Calu3 (cell line): ENCODE data around the gene CBX2. TPM values are rescaled to one million over a fixed set of nuclear protein-coding genes. Genes with fewer than 3 reads are reported as not detected.

Experiments
- BruUV-seq: library from RNA; stranded (reverse); fragments of 400-500 nt; replicated peaks from 2 replicates; lab custom pipeline; 2021; lab: Mats Ljungman, UMichigan
- CTCF ChIA-PET: fragments of 300-600 bp; sonication (Branson Sonifier 250); formaldehyde crosslinking; loops from one replicate; lab custom pipeline; 2022; ENCODE audit warnings: antibody characterized with exemption; lab: Charles Lee
- DNase-seq: peaks from one replicate; pipeline ENCODE4 v3.0.0; 2022
- H3K27ac Mint-ChIP-seq: one replicate; pipeline ENCODE4 v1.8.0; 2022; ENCODE audit warnings: mixed read lengths; ENCODE audit not compliant: unreplicated experiment
- H3K27me3 Mint-ChIP-seq: one replicate; pipeline ENCODE4 v1.8.0; 2022; ENCODE audit warnings: mixed read lengths; ENCODE audit not compliant: unreplicated experiment
- H3K36me3 Mint-ChIP-seq: one replicate; pipeline ENCODE4 v1.8.0; 2022; ENCODE audit warnings: mild to moderate bottlenecking, moderate library complexity, mixed read lengths; ENCODE audit not compliant: insufficient read depth, unreplicated experiment
- H3K4me1 Mint-ChIP-seq: one replicate; pipeline ENCODE4 v1.8.0; 2022; ENCODE audit warnings: mild to moderate bottlenecking, low read depth, mixed read lengths; ENCODE audit not compliant: unreplicated experiment
- H3K4me3 Mint-ChIP-seq: one replicate; pipeline ENCODE4 v1.8.0; 2022; ENCODE audit warnings: mild to moderate bottlenecking, low read depth, moderate library complexity, mixed read lengths; ENCODE audit not compliant: unreplicated experiment
- H3K9me3 Mint-ChIP-seq: one replicate; pipeline ENCODE4 v1.8.0; 2022; ENCODE audit warnings: low read depth, mixed read lengths; ENCODE audit not compliant: unreplicated experiment
- intact Hi-C: fragments of 100-400 bp; cut with micrococcal nuclease; formaldehyde crosslinking; loops from one replicate; pipeline ENCODE4 v1.10.0; 2022; ENCODE audit not compliant: unreplicated experiment
- total RNA-seq: library from RNA; stranded (reverse); gene quantifications from 2 replicates; pipeline ENCODE4 v1.2.3, GENCODE V29; 2022
- TF ChIP-seq, protein P1 (sequence below): fragments of 200-600 bp; IDR thresholded peaks from one replicate; pipeline ENCODE4 v1.8.0; 2022; ENCODE audit warnings: antibody characterized with exemption; ENCODE audit not compliant: unreplicated experiment

CBX2 gene
- total RNA-seq, 1 experiment from 2014 or later, result 8.3 TPM

DNA sequence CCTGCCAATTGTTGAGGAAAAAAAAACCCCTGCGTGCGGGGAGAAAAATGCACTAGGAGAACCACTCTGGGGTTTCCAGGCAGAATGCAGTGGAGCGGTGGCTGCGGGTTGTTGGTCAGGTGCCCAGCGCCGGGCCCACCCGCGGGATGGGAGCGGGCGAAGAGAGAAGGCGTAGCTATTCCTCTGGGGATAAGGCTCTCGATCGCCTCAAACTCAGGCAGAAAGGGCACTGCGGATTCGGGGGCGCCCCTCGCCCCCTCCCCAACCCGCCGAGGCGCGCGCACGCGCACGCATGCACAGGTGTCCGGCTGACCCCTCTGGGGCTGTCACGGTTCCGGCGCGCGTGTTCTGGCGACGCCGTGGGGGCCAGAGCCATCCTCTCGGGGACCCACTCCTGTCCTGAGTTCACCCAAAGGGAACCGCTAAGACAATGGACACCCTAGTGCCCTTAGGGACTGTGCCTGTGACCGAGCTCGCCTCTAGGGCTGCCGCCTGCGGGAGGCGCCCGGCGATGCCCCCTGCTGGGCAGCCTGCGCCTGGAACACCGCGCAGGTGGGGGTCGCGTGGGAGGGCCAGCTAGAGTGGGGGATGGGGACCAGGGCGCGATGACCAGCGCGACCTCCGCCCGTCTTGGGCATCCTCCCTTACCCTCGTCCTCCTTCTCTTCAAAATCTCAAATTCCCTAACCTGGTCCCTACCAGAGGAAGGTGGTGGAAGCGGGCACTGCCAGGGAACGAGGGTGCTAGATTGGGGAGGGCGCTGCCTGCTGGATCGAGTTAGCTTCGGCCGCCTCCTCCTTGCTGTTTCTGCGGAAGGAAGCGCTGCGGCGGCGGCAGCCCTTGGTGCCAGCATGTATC is 33.3 kb downstream of the CBX2 start:
- peak; percentile 66 for DNase-seq
- peaks cover 51% of the 10 kb centered on the region for H3K36me3 Mint-ChIP-seq
- CTCF ChIA-PET, result interaction anchor here (0.6 to 2.2 kb wide), 16 partner anchors 14 to 218 kb away, joined by 3 to 20 read pairs (median 4); partner anchors contain the start of genes CBX4 and CBX8
- H3K27me3 Mint-ChIP-seq, result peaks cover 43% of the 10 kb centered on the region
- peak overlapping the region; percentile 48 for H3K27ac Mint-ChIP-seq
- intact Hi-C loops, result no loop called here
- peaks cover 22% of the 10 kb centered on the region for H3K4me1 Mint-ChIP-seq
- BruUV-seq, result no TSS peak
- no peaks in the 10 kb centered on the region for H3K9me3 Mint-ChIP-seq
- TF ChIP-seq, protein P1, sequence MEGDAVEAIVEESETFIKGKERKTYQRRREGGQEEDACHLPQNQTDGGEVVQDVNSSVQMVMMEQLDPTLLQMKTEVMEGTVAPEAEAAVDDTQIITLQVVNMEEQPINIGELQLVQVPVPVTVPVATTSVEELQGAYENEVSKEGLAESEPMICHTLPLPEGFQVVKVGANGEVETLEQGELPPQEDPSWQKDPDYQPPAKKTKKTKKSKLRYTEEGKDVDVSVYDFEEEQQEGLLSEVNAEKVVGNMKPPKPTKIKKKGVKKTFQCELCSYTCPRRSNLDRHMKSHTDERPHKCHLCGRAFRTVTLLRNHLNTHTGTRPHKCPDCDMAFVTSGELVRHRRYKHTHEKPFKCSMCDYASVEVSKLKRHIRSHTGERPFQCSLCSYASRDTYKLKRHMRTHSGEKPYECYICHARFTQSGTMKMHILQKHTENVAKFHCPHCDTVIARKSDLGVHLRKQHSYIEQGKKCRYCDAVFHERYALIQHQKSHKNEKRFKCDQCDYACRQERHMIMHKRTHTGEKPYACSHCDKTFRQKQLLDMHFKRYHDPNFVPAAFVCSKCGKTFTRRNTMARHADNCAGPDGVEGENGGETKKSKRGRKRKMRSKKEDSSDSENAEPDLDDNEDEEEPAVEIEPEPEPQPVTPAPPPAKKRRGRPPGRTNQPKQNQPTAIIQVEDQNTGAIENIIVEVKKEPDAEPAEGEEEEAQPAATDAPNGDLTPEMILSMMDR, result peak; percentile 80
- peak overlapping the region; percentile 65 for H3K4me3 Mint-ChIP-seq

DNA sequence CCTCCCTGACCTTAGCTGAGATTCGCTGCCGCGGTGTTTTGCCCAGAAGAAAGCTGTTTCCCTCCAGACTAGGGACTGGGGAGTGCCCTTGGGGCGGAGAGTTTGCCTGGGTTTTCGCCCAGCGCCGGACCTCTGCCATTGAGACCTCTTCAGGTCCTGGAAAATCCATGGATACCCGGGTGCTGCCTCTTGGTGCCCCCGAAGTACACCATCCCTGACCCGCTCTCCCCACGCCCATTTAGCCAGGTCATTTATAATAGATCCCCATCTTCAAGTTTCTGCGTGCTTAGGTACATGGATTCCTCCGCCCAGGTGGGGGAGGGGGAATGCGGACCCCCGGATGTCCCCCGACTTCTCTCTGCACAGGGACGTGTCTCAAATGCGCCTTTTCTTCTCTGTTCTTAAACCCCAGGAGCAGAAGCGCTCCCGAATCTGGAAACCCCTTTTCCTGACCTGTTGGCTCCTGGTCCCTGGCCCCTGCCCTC is 34.0 kb downstream of the CBX2 start:
- peaks cover 22% of the 10 kb centered on the region for H3K4me1 Mint-ChIP-seq
- TF ChIP-seq, protein P1, result no peak
- intact Hi-C loops, result no loop called here
- H3K27ac Mint-ChIP-seq, result peak overlapping the region; percentile 46
- H3K4me3 Mint-ChIP-seq, result peak overlapping the region; percentile 65
- H3K9me3 Mint-ChIP-seq, result no peaks in the 10 kb centered on the region
- no TSS peak for BruUV-seq
- H3K27me3 Mint-ChIP-seq, result peaks cover 36% of the 10 kb centered on the region
- peaks cover 51% of the 10 kb centered on the region for H3K36me3 Mint-ChIP-seq
- CTCF ChIA-PET, result interaction anchor here (1.0 to 2.2 kb wide), 10 partner anchors 15 to 197 kb away, joined by 3 to 20 read pairs (median 4); partner anchors contain the start of genes CBX4 and CBX8
- no peak for DNase-seq

- peaks cover 51% of the 10 kb centered on the region for H3K36me3 Mint-ChIP-seq
- H3K27me3 Mint-ChIP-seq, result peaks cover 29% of the 10 kb centered on the region
- H3K9me3 Mint-ChIP-seq, result no peaks in the 10 kb centered on the region
- intact Hi-C loops, result no loop called here
- DNase-seq, result no peak
- CTCF ChIA-PET, result interaction anchor here (0.7 to 2.2 kb wide), 7 partner anchors 16 to 196 kb away, joined by 3 to 20 read pairs (median 4); partner anchors contain the start of genes CBX4 and CBX8
- H3K4me3 Mint-ChIP-seq, result peak overlapping the region; percentile 65
- H3K4me1 Mint-ChIP-seq, result peaks cover 22% of the 10 kb centered on the region
- no TSS peak for BruUV-seq
- peak overlapping the region; percentile 46 for H3K27ac Mint-ChIP-seq
- TF ChIP-seq, protein P1, result no peak
These were observed 34.7 kb downstream of the CBX2 start for GRCh38 chr17:79812353-79813258.
